Nephron progenitor cell (in vitro differentiated cells): ENCODE results near the gene PTK7.

ENCODE experiments used
- DNase-seq: peaks from one replicate; pipeline ENCODE4 v3.0.0; 2021
- H3K27ac Mint-ChIP-seq: 2 replicates; pipeline ENCODE4 v1.8.0; 2021; ENCODE audit warnings: mild to moderate bottlenecking, moderate library complexity, mixed read lengths
- H3K27me3 Mint-ChIP-seq: 2 replicates; pipeline ENCODE4 v1.8.0; 2021; ENCODE audit warnings: mild to moderate bottlenecking, low read depth, mixed read lengths; ENCODE audit not compliant: poor library complexity
- H3K36me3 Mint-ChIP-seq: 2 replicates; pipeline ENCODE4 v1.8.0; 2021; ENCODE audit warnings: low read depth, mixed read lengths
- H3K4me1 Mint-ChIP-seq: 2 replicates; pipeline ENCODE4 v1.8.0; 2021; ENCODE audit warnings: mixed read lengths
- H3K4me3 Mint-ChIP-seq: 2 replicates; pipeline ENCODE4 v1.8.0; 2021; ENCODE audit warnings: mild to moderate bottlenecking, moderate library complexity, mixed read lengths
- H3K9me3 Mint-ChIP-seq: 2 replicates; pipeline ENCODE4 v1.8.0; 2021; ENCODE audit warnings: mild to moderate bottlenecking, moderate library complexity, mixed read lengths
- TF ChIP-seq, protein P1 (sequence below): fragments of 200-600 bp; sonication (generic); IDR thresholded peaks from 2 replicates; pipeline ENCODE4 v1.5.0; 2021; ENCODE audit warnings: antibody characterized with exemption

Gene PTK7

DNA sequence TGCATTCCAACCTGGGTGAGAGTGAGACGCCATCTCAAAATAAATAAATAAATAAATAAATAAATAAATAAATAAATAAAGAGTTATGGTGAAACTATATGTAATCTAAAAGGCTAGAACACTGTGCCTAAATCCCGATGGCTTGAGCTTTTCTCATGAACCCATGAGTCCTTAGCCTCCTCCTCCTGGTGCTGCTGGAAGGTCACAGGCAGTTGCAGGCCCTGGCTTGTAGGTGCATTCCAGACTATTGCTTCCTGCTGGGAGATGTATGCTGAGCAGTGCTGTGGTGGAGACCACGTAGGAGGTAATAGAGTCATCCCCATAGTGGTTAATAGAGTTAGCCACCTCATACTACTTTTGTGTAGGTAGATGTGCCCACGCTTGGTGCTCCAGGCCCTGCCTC, 12.5 kb downstream of the PTK7 start:
- Mint-ChIP-seq H3K4me3 (peak overlapping the region; percentile 47), H3K36me3 (no peaks in the 10 kb centered on the region), H3K9me3 (no peaks in the 10 kb centered on the region), H3K27ac (peak overlapping the region; percentile 99), H3K27me3 (no peaks in the 10 kb centered on the region), H3K4me1 (peaks cover 84% of the 10 kb centered on the region)
- TF ChIP-seq, protein P1, sequence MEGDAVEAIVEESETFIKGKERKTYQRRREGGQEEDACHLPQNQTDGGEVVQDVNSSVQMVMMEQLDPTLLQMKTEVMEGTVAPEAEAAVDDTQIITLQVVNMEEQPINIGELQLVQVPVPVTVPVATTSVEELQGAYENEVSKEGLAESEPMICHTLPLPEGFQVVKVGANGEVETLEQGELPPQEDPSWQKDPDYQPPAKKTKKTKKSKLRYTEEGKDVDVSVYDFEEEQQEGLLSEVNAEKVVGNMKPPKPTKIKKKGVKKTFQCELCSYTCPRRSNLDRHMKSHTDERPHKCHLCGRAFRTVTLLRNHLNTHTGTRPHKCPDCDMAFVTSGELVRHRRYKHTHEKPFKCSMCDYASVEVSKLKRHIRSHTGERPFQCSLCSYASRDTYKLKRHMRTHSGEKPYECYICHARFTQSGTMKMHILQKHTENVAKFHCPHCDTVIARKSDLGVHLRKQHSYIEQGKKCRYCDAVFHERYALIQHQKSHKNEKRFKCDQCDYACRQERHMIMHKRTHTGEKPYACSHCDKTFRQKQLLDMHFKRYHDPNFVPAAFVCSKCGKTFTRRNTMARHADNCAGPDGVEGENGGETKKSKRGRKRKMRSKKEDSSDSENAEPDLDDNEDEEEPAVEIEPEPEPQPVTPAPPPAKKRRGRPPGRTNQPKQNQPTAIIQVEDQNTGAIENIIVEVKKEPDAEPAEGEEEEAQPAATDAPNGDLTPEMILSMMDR: no peak
- no peak for DNase-seq

DNA sequence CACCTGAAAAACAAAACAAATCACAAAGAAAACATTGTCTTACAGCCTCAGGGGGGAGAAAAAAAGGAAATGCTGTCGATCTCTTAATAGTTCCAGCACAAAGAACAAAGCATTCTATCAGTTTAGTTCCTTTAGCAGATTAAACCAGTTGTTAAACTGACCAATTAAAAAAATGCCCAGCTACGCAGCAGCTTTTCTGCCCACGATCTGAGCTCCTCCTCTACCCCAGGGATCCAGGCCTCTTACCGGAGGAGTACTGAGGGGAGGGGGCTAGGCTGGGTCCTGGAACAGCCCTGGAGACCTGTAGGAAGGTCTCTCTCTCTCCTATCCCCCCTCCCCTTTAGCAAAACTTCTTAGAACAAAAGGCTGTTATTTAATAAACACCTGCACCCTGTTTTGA, 13.4 kb downstream of the PTK7 start:
- no peaks in the 10 kb centered on the region for H3K9me3 Mint-ChIP-seq
- H3K36me3 Mint-ChIP-seq: no peaks in the 10 kb centered on the region
- H3K27ac Mint-ChIP-seq: peak overlapping the region; percentile 99
- no peak for DNase-seq
- H3K27me3 Mint-ChIP-seq: no peaks in the 10 kb centered on the region
- H3K4me3 Mint-ChIP-seq: peak overlapping the region; percentile 47
- TF ChIP-seq, protein P1: no peak
- peaks cover 86% of the 10 kb centered on the region for H3K4me1 Mint-ChIP-seq

DNA sequence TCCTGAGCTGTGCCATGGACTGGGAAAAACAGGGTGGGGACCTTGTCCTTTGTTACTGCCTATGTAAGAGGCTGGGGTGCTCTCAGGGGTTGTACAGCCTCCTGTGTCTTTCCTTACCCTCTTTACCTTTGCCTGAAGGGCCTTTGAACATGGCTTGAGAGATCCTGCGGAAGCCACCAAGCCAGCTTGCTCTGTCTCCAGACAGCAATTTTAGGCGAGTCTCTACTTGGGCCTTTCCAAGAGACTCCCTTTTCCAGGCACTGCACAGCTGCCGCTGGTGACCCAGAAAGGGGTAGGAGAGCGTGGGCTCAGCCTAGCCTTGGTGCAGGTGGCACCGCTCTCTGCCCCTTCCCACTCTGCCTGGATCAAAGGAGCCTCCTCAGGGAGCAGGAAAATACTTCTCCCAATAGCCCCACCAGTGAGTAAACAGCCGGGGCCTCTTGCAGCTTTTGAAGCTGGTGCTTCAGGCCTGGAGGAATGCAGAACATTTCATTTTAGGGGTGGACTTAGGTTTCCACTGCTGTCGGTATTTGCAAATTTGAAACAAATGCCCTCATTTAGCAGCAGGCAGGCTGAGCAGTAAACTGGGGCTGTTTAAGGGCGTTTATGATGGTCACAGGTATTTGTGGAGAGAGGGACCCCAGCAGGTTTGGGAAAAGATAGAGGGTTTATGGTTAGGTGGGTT, 13.9 kb downstream of the PTK7 start:
- Mint-ChIP-seq H3K4me1 (peaks cover 83% of the 10 kb centered on the region), H3K27ac (peak overlapping the region; percentile 99), H3K4me3 (peak overlapping the region; percentile 66), H3K27me3 (no peaks in the 10 kb centered on the region), H3K9me3 (no peaks in the 10 kb centered on the region), H3K36me3 (no peaks in the 10 kb centered on the region)
- TF ChIP-seq, protein P1: no peak
- DNase-seq: no peak

DNA sequence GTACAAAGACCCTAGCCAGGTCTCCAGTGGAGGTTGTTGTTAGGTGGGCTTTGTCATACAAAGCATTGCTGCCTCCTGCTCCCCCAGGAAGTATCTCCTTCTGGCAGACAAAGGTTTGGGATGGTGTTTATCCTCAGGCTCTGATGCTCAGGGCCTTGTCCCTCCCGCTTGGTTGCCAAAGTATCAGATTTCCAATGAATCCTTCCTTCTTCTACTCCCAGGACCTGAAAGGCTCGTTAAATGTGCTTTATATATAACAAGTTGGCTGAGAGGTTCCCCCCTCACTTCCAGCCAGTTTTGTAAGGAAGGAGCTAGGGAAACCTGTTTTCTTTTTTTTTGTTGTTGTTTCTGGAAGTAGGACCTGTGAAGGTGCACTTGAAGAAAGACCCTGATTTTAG, 14.4 kb downstream of the PTK7 start:
- Mint-ChIP-seq H3K36me3 (no peaks in the 10 kb centered on the region), H3K4me1 (peaks cover 87% of the 10 kb centered on the region), H3K9me3 (no peaks in the 10 kb centered on the region), H3K27ac (peak overlapping the region; percentile 99), H3K27me3 (no peaks in the 10 kb centered on the region), H3K4me3 (peak overlapping the region; percentile 66)
- TF ChIP-seq, protein P1: no peak
- DNase-seq: no peak

DNA sequence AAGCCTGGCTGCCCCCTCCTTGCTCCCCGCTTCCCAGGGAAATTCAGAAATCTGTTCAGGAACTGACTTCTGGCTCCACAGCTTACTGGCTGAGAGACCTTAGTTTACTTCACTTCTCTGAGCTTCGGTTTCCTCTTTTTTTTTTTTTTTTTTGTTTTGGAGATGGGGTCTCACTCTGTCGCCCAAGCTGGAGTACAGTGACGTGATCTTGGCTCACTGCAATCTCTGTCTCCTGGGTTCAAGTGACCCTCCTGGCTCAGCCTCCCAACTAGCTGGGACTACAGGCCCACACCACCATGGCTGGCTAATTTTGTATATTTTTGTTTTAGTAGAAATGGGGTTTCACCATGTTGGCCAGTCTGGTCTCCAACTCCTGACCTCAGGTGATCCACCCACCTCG, 14.9 kb downstream of the PTK7 start:
- peak overlapping the region; percentile 99 for H3K27ac Mint-ChIP-seq
- TF ChIP-seq, protein P1: no peak
- DNase-seq: no peak

DNA sequence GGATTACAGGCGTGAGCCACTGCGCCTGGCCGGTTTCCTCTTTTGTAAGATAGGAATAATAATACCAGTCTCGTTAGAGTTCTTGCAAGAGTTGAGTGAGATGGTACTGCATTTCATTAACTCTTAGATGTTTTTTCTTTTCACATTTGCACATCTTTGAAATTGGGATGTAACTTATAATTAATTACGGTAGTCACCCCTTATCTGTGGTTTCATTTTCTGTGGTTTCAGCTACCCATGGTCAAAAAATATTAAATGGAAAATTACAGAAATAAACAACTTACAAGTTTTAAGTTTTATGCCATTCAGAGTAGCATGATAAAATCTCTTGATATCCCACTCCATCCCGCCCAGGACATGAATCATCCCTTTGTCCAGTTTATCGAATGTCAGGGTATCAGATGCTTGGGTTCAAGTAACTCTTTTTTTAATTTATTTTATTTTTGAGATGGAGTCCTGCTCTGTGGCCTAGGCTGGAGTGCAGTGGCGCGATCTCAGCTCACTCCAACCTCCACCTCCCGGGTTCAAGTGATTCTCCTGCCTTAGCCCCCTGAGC, 15.4 kb downstream of the PTK7 start:
- no peak overlapping the region for H3K4me3 Mint-ChIP-seq
- H3K27me3 Mint-ChIP-seq: no peaks in the 10 kb centered on the region
- H3K4me1 Mint-ChIP-seq: peaks cover 88% of the 10 kb centered on the region
- H3K27ac Mint-ChIP-seq: peak overlapping the region; percentile 99
- no peaks in the 10 kb centered on the region for H3K36me3 Mint-ChIP-seq
- DNase-seq: no peak
- TF ChIP-seq, protein P1: no peak
- H3K9me3 Mint-ChIP-seq: no peaks in the 10 kb centered on the region

More for the DNA sequence above, 14.9 kb downstream of the PTK7 start:
- Mint-ChIP-seq H3K4me3 (peak overlapping the region; percentile 66), H3K9me3 (no peaks in the 10 kb centered on the region), H3K27me3 (no peaks in the 10 kb centered on the region), H3K4me1 (peaks cover 88% of the 10 kb centered on the region), H3K36me3 (no peaks in the 10 kb centered on the region)
